Right forelimb (tissue), 1 donor: ENCODE measurements around the gene TMEM163.
A peak's percentile ranks its signal among the peaks of the same experiment; 100 is the strongest.

Experiments
- DNase-seq: peaks from one replicate; pipeline ENCODE4 v3.0.0-alpha.2; 2018

Gene TMEM163

GRCh38 chr2:134470561-134471168, 248.1 kb downstream of the TMEM163 start:
- DNase-seq: no peak

DNA sequence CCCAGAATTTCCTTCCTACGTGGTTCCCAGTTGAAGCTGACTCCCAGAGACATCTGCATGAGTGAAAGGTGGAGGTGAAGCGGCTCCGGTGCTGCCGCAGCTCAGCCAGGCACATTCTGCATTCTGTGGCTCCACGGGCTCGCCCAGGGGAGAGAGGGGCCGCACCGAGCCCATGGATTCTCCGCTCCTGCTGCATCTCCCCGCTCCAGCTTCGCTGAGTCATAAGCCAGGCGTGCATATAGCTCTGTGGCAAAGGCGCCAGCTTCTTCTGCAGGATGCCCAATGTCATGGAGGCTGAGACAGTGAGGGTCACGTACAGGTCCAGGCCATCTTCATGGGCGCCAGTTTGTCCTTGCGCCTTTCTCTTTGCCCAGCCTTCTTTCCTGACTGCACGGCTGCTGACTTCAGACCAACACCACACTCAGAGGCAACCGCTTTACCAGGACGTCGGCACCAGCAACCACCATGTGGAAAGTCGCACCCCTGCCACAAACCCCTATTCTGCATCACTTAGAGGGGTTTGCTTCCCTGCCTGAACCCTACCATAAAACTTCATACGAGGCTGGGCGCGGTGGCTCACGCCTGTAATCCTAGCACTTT, 249.2 kb downstream of the TMEM163 start:
- DNase-seq: no peak

- DNase-seq: no peak
Measured at GRCh38 chr2:134468776-134469175, 250.0 kb downstream of the TMEM163 start.

- no peak for DNase-seq
Measured at GRCh38 chr2:134468164-134468563, 250.6 kb downstream of the TMEM163 start.

DNA sequence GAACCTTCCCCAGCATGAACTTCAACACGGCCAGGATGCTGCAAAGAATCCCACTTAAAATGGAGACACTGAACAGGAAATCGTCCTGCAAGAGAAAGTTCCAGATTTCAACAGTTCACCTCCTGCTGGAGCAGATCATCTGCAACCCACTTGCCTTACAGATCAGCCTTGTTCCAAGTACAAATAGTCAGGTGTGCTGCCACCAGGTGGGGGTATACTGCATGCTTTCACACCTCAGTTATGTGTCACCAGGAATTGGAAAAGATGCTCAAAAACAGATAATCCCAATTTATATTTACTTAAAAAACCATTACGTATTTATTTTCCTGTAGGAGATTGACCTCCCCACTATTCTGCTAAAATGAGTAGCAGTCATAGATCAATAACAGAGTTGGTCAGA, 252.7 kb downstream of the TMEM163 start:
- no peak for DNase-seq

GRCh38 chr2:134465228-134466105, 253.3 kb downstream of the TMEM163 start:
- peak; percentile 36 for DNase-seq

- no peak for DNase-seq
Measured at GRCh38 chr2:134463699-134464022, 255.1 kb downstream of the TMEM163 start.

GRCh38 chr2:134462791-134463698, 255.8 kb downstream of the TMEM163 start:
- peak; percentile 22 for DNase-seq

DNA sequence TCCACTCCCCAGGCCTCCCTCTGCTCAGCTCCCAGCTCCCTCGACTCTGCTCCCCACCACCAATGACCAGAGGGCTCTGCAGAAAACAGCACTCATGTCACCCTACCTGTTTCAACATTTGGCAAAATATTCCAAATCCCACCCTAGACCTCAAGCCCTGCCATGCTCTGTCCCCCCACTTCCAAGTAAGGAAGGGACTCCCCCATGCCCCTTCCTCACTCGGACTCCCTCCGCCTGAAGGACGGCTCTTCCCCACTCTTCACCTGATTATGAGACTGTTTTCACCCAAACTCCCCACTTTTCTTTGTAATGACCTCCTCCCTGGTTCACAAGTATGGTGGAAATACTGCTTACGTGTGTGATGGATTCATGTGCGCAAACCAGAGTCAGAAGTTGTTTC, 256.5 kb downstream of the TMEM163 start:
- DNase-seq: peak; percentile 30

GRCh38 chr2:134461511-134461910, 257.3 kb downstream of the TMEM163 start:
- DNase-seq: peak; percentile 30

DNA sequence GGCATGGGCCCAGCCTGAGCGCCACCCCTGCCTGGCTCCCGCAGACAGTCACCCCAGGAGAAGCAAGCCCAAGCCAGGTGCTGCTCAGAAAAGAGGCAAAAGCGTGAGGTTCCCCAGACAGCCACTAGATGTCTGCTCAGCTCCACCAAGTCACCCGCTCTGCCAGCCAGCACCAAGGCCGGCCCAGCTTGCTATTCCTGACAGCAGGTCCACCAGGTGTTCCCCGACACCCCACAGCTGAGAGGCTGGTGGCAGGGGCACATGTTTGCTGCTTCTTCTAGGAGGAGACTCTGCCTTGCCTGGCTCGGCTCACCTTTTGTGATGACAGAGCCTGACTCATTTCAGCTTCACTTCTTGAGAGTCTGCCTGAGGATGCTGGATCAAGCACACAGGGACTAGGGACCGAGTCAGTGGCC, 258.2 kb downstream of the TMEM163 start:
- DNase-seq: peak; percentile 77

GRCh38 chr2:134459706-134460406, 258.9 kb downstream of the TMEM163 start:
- DNase-seq: peak; percentile 27

GRCh38 chr2:134458950-134459349, 259.9 kb downstream of the TMEM163 start:
- peak; percentile 35 for DNase-seq

DNA sequence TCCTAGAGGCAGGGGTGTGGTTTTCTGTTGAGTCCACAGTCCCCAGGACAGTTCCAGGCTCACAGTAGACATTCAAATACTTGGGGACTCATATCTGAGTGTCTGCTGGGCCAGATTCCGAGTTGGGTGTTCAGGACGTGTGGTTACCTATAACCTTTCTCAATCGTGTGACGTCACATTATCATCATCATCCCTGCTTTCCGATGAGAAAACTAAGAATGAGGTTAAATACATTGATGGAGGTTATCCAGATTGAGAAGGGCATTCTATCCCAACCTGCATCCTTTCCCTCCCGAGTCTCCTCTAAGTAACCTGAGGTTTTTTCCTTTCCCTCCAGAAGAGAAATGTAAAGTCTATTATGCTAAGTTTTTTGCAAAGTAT, 260.3 kb downstream of the TMEM163 start:
- no peak for DNase-seq

GRCh38 chr2:134457765-134458472, 260.9 kb downstream of the TMEM163 start:
- DNase-seq: peak; percentile 20

DNA sequence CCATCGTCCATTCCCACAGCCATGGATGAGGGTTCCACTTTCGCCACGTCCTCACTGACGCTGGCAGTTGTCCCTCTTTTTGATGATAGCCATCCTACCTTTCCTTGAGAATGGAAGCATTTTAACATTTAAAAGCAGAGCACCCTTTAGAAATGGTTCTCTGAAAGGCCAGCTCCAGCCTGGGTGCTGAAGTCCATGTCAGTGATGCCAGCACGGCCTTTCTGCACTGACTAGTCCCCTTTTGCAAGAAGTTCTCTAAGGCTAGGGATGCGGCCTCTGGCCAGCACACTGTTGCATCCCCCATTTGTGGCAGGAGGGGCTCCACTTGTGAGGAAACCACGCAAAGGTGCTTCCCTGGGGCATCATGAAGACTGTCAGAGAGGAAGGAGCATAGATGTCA, 261.4 kb downstream of the TMEM163 start:
- DNase-seq: peak; percentile 41

GRCh38 chr2:134455426-134455825, 263.4 kb downstream of the TMEM163 start:
- DNase-seq: peak; percentile 35

DNA sequence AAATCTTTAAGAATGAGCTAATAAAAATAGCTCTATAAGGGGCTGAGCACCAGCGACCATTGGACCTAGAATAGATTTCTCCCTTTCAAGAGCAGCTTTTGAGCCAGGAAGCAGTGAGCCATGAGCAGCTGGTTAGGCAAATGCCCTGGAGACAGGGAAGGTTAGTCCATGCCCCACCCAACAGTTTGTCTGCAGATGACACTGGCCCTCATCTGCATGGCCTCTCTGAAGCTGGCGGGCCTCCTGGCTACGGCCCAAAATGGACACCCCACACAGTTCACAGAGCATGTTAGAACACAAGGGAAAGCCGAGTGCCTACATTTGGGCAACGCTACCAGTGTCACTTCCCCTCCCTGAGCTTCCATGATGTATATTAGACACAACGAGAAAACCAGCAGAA, 263.9 kb downstream of the TMEM163 start:
- DNase-seq: peak; percentile 32

GRCh38 chr2:134454426-134454825, 264.4 kb downstream of the TMEM163 start:
- DNase-seq: no peak

GRCh38 chr2:134453973-134454372, 264.8 kb downstream of the TMEM163 start:
- DNase-seq: peak; percentile 32

DNA sequence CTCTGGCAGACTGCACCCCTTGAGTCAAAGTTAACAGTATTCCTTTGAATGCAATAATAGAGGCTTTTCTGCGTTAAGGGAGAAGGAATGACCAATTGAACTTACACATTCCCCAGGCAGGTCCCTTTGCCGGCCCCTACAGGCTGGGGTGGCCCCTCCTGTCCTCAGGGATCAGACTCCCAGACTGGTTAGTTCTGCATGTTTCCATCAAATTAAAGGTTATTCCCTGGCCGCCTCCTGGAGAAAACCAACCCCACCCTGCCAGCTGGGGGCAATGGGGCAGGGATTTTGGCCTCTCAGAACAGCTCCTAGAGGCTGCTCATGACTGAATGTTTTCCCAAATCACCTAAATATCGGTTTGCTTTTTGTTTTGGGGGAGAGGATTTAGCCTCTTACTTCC, 265.3 kb downstream of the TMEM163 start:
- DNase-seq: no peak
